Esophagus muscularis mucosa (tissue), 4 donors: ENCODE results near the gene HMBS. TPM values are rescaled to one million over a fixed set of nuclear protein-coding genes. Genes with fewer than 3 reads are reported as not detected.

Source experiments
- DNase-seq: peaks from one replicate; pipeline ENCODE4 v3.0.0-alpha.2; 2017; ENCODE audit errors: extremely low spot score
- H3K27ac ChIP-seq, 4 donors: fragments of 200-600 bp; sonication (generic); replicated peaks in 1 of 4; 1 replicate in 3 of 4; 2 replicates in 1 of 4; pipeline ENCODE4 v1.5.1; 2016 to 2019; ENCODE audit warnings: mild to moderate bottlenecking in 1 of 4
- H3K27me3 ChIP-seq, 4 donors: fragments of 200-600 bp; sonication (generic); one replicate each; pipeline versions ENCODE4 v1.5.1 to v1.6.0; 2016 to 2019
- H3K36me3 ChIP-seq, 4 donors: fragments of 200-600 bp; sonication (generic); one replicate each; pipeline ENCODE4 v1.5.1; 2016 to 2019
- H3K4me1 ChIP-seq, 4 donors: fragments of 200-600 bp; sonication (generic); one replicate each; pipeline ENCODE4 v1.5.1; 2016 to 2019
- H3K4me3 ChIP-seq, 4 donors: fragments of 200-600 bp; sonication (generic); 1 replicate in 2 of 4; 2 replicates in 2 of 4; pipeline ENCODE4 v1.5.1; 2016 to 2019; ENCODE audit warnings: mild to moderate bottlenecking in 4 of 4, moderate library complexity in 1 of 4
- H3K9me3 ChIP-seq, 4 donors: fragments of 200-600 bp; sonication (generic); 1 replicate in 3 of 4; 2 replicates in 1 of 4; pipeline ENCODE4 v1.5.1; 2016 to 2019
- CTCF ChIP-seq, 3 experiments: fragments of 200-600 bp in 2 of 3; fragments of 450-650 bp in 1 of 3; sonication (generic) in 2 of 3; IDR thresholded peaks; one replicate each; pipeline ENCODE4 v1.5.1; 2017 to 2019; ENCODE audit warnings: antibody characterized with exemption in 3 of 3, mild to moderate bottlenecking in 2 of 3, moderate library complexity in 1 of 3
- EP300 ChIP-seq: sonication (generic); formaldehyde crosslinking; IDR thresholded peaks from one replicate; pipeline ENCODE4 v1.6.1; 2017; ENCODE audit warnings: antibody characterized with exemption
- POLR2A ChIP-seq: fragments of 450-650 bp; IDR thresholded peaks from one replicate; pipeline ENCODE4 v1.6.1; 2017; ENCODE audit warnings: antibody characterized with exemption, moderate library complexity, mild to moderate bottlenecking, low read depth
- POLR2AphosphoS5 ChIP-seq, 2 donors: sonication (generic); formaldehyde crosslinking; IDR thresholded peaks; one replicate each; pipeline ENCODE4 v1.6.1; 2017; ENCODE audit warnings: antibody characterized with exemption in 2 of 2
- WGBS: methylation state at CpG from one replicate; pipeline ENCODE4 v1.1.5; 2018; 5-methylcytosine and 5-hydroxymethylcytosine counted together
- intact Hi-C: fragments of 100-400 bp; cut with DNase I; formaldehyde crosslinking; loops from one replicate; pipeline ENCODE4 v1.15.1; 2023
- total RNA-seq, 4 donors: library from RNA; depleted of rRNA; stranded (reverse); fragments of >200 nt; gene quantifications; one replicate each; pipeline versions ENCODE4 v1.1.0 to v1.2.1, GENCODE V29; 2016

Gene HMBS
- total RNA-seq, 4 donors from 2014 or later = 3.1 to 7.8 (median 6.1) TPM

GRCh38 chr11:119081682-119082260 is 2.9 kb upstream of the HMBS start:
- Histone ChIP-seq H3K36me3 (peaks cover 44 to 61% (median 60%) of the 10 kb centered on the region in 4 donors), H3K9me3 (no peaks in the 10 kb centered on the region), H3K4me1 (peaks cover 15 to 21% (median 17%) of the 10 kb centered on the region in 4 donors), H3K4me3 (no peak overlapping the region), H3K27ac (no peak overlapping the region), H3K27me3 (no peaks in the 10 kb centered on the region)
- intact Hi-C loops = no loop called here
- no peak for DNase-seq
- TF ChIP-seq POLR2A (no peak), CTCF (IDR thresholded peaks at IDR 0.05) (no peak)
- 63% methylated on average over 7 of the region's 7 CpGs for WGBS

- Histone ChIP-seq H3K36me3 (peaks cover 16 to 31% (median 24%) of the 10 kb centered on the region in 4 donors), H3K9me3 (no peaks in the 10 kb centered on the region), H3K4me3 (peak overlapping the region; percentile 82 to 97 (median 85)), H3K27ac (peak overlapping the region; percentile 95 to 96 (median 96)), H3K27me3 (no peaks in the 10 kb centered on the region), H3K4me1 (peaks cover 15 to 21% (median 17%) of the 10 kb centered on the region in 4 donors)
- 3% methylated on average over 3 of the region's 13 CpGs for WGBS
- intact Hi-C loops = no loop called here
- TF ChIP-seq EP300 = no peak
- no peak for TF ChIP-seq POLR2AphosphoS5 (IDR thresholded peaks at IDR 0.05)
- no peak for TF ChIP-seq POLR2A
- no peak for TF ChIP-seq CTCF (IDR thresholded peaks at IDR 0.05)
- no peak for DNase-seq
Measured at GRCh38 chr11:119085437-119085847, 761 bp downstream of the HMBS start.

- Histone ChIP-seq H3K4me1 (peaks cover 15 to 29% (median 19%) of the 10 kb centered on the region in 4 donors), H3K4me3 (no peak overlapping the region), H3K36me3 (peaks cover under 1 to 18% (median 10%) of the 10 kb centered on the region in 4 donors), H3K27ac (no peak overlapping the region), H3K27me3 (no peaks in the 10 kb centered on the region), H3K9me3 (no peaks in the 10 kb centered on the region)
- intact Hi-C loops = no loop called here
- 84% methylated on average over 6 of the region's 6 CpGs for WGBS
- no peak for DNase-seq
- TF ChIP-seq POLR2A = no peak
Measured at GRCh38 chr11:119087123-119087522, 2.4 kb downstream of the HMBS start.

GRCh38 chr11:119087747-119088241 is 3.1 kb downstream of the HMBS start:
- WGBS = 76% methylated on average over 2 of the region's 2 CpGs
- Histone ChIP-seq H3K4me1 (peaks cover 16 to 35% (median 25%) of the 10 kb centered on the region in 4 donors), H3K36me3 (peaks cover 0 to 18% (median 10%) of the 10 kb centered on the region in 4 donors), H3K27ac (no peak overlapping the region), H3K27me3 (no peaks in the 10 kb centered on the region), H3K4me3 (no peak overlapping the region), H3K9me3 (no peaks in the 10 kb centered on the region)
- no peak for DNase-seq
- intact Hi-C loops = no loop called here
- TF ChIP-seq CTCF (IDR thresholded peaks at IDR 0.05) (no peak), POLR2AphosphoS5 (IDR thresholded peaks at IDR 0.05) (no peak), POLR2A (no peak), EP300 (no peak)

- no peak for TF ChIP-seq CTCF (IDR thresholded peaks at IDR 0.05)
- TF ChIP-seq POLR2AphosphoS5 (IDR thresholded peaks at IDR 0.05) = no peak
- TF ChIP-seq EP300 = no peak
- no peak for TF ChIP-seq POLR2A
- Histone ChIP-seq H3K27ac (no peak overlapping the region), H3K4me1 (peaks cover 22 to 41% (median 32%) of the 10 kb centered on the region in 4 donors), H3K9me3 (no peaks in the 10 kb centered on the region), H3K36me3 (peaks cover 0 to 24% (median 14%) of the 10 kb centered on the region in 4 donors), H3K27me3 (no peaks in the 10 kb centered on the region), H3K4me3 (no peak overlapping the region)
- DNase-seq = no peak
- WGBS = 90% methylated on average over 9 of the region's 9 CpGs
- intact Hi-C loops = no loop called here
Measured at GRCh38 chr11:119088406-119088805, 3.7 kb downstream of the HMBS start.
